Ectodermal cell (in vitro differentiated cells): ENCODE measurements around the gene PARK7.

Source experiments
- H3K27ac ChIP-seq: 2 replicates; pipeline ENCODE4 v1.7.0; 2013; ENCODE audit warnings: mild to moderate bottlenecking, low read depth, low read length; ENCODE audit not compliant: insufficient read depth, poor library complexity, severe bottlenecking
- H3K27me3 ChIP-seq: 2 replicates; pipeline ENCODE4 v1.7.0; 2013; ENCODE audit warnings: mild to moderate bottlenecking, low read length; ENCODE audit not compliant: insufficient read depth, control insufficient read depth, poor library complexity, severe bottlenecking
- H3K36me3 ChIP-seq: one replicate; pipeline ENCODE4 v1.7.0; 2013; ENCODE audit warnings: low read length; ENCODE audit not compliant: control insufficient read depth, insufficient read depth
- H3K4me1 ChIP-seq: one replicate; pipeline ENCODE4 v1.7.0; 2013; ENCODE audit warnings: low read length; ENCODE audit not compliant: control insufficient read depth, insufficient read depth
- H3K4me3 ChIP-seq: 2 replicates; pipeline ENCODE4 v1.7.0; 2013; ENCODE audit warnings: low read depth, low read length, control low read depth; ENCODE audit not compliant: insufficient read depth
- H3K9me3 ChIP-seq: 2 replicates; pipeline ENCODE4 v1.7.0; 2013; ENCODE audit warnings: mild to moderate bottlenecking, low read length, moderate library complexity; ENCODE audit not compliant: control insufficient read depth
- WGBS, 2 experiments: methylation state at CpG; one replicate each; pipeline ENCODE4 v1.1.7; 2013; ENCODE audit warnings: missing lambda C conversion rate in 2 of 2; 5-methylcytosine and 5-hydroxymethylcytosine counted together

Gene PARK7

DNA sequence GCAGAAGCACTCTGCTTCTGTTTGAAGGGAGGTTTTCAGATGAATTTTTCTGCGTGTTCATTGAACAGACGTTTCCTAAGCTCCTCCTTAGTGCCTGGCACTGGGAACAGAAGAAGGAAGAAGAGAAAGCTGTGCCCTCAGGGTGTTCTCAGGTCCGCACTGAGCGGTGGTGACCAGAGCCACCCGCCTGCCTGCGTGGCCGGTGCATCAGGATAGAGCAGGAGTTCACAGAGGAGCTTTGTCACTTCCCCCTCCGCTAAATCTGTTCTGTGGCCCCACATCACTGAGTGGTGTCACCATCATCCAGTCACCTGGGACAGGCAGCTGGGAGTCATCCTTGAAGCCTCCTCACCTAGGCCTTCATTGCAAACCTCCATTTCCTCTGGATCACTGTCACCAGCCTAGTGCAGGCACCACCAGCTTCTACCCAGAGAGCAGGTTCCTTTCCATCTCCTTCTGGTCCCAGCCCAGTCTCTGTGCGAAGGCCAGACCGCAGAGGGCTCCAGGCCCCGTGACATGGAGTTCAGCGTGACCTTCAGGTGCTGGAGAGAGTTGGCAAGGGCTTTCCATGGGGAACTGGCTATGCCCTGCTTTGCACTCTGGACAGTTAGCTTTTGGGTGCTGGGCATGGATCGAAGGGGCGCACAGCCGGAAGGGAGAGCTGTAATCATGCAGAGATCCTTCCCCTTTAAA, 21.7 kb downstream of the PARK7 start:
- H3K9me3 ChIP-seq: no peaks in the 10 kb centered on the region
- 96% methylated on average over 15 of the region's 15 CpGs for WGBS, 2 experiments
- peaks cover 39% of the 10 kb centered on the region for H3K36me3 ChIP-seq
- no peaks in the 10 kb centered on the region for H3K27me3 ChIP-seq
- no peak overlapping the region for H3K27ac ChIP-seq
- H3K4me3 ChIP-seq: no peak overlapping the region
- no peaks in the 10 kb centered on the region for H3K4me1 ChIP-seq

GRCh38 chr1:7984811-7985210, 23.3 kb downstream of the PARK7 start:
- H3K27me3 ChIP-seq: no peaks in the 10 kb centered on the region
- WGBS, 2 experiments: 91 to 92% methylated on average over 15 of the region's 15 CpGs
- H3K9me3 ChIP-seq: no peaks in the 10 kb centered on the region
- no peaks in the 10 kb centered on the region for H3K4me1 ChIP-seq
- no peak overlapping the region for H3K4me3 ChIP-seq
- no peak overlapping the region for H3K27ac ChIP-seq
- H3K36me3 ChIP-seq: peaks cover 26% of the 10 kb centered on the region

DNA sequence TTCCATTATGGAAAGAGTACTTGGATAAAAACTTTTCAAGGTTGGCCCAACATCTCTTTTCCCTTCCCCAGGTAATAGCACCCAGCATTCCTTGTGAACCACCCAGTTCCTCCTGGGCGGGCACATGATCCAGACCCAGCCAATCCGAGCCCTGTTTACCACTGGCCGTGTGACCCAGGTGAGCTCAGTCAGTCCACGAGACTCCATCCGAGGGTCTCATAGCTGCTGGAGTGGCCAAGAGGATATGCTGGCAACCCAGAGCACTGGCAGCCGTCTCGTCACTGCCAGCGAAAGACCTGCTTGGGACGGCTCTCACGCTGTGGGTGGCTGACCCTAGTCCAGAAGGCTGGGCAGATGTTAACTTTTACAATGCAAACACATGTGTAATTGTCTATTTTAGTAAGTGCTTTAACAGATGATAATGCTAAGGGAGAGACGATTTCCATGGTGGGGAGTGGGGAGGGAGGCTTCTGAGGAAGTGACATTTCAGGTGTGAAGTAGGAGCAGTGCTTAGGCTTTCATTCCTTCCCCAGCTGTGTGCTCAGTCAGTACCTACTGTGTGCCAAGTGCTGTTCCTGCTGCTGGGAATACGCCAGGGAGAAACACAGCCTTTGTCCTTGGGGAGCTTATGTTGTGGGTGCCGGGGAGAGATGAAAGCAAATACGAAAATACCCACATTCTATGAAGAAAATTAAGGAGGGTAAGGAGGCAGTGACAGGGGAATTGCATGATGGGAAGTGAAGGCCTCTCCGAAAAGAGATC, 24.5 kb downstream of the PARK7 start:
- H3K9me3 ChIP-seq: no peaks in the 10 kb centered on the region
- H3K4me3 ChIP-seq: no peak overlapping the region
- H3K4me1 ChIP-seq: no peaks in the 10 kb centered on the region
- 92 to 93% methylated on average over 15 of the region's 15 CpGs for WGBS, 2 experiments
- no peaks in the 10 kb centered on the region for H3K27me3 ChIP-seq
- no peak overlapping the region for H3K27ac ChIP-seq
- peaks cover 19% of the 10 kb centered on the region for H3K36me3 ChIP-seq

- H3K4me1 ChIP-seq: no peaks in the 10 kb centered on the region
- 94 to 98% methylated on average over 7 of the region's 7 CpGs for WGBS, 2 experiments
- H3K27me3 ChIP-seq: no peaks in the 10 kb centered on the region
- H3K27ac ChIP-seq: no peak overlapping the region
- no peak overlapping the region for H3K4me3 ChIP-seq
- peaks cover 15% of the 10 kb centered on the region for H3K36me3 ChIP-seq
- no peaks in the 10 kb centered on the region for H3K9me3 ChIP-seq
Measured at GRCh38 chr1:7987528-7987927, 26.0 kb downstream of the PARK7 start.

- Histone ChIP-seq H3K4me3 (no peak overlapping the region), H3K27ac (no peak overlapping the region), H3K36me3 (peaks cover 8% of the 10 kb centered on the region), H3K27me3 (no peaks in the 10 kb centered on the region), H3K4me1 (no peaks in the 10 kb centered on the region), H3K9me3 (no peaks in the 10 kb centered on the region)
- 90 to 98% methylated on average over 1 of the region's 1 CpG for WGBS, 2 experiments
Measured at GRCh38 chr1:7988576-7988975, 27.1 kb downstream of the PARK7 start.

DNA sequence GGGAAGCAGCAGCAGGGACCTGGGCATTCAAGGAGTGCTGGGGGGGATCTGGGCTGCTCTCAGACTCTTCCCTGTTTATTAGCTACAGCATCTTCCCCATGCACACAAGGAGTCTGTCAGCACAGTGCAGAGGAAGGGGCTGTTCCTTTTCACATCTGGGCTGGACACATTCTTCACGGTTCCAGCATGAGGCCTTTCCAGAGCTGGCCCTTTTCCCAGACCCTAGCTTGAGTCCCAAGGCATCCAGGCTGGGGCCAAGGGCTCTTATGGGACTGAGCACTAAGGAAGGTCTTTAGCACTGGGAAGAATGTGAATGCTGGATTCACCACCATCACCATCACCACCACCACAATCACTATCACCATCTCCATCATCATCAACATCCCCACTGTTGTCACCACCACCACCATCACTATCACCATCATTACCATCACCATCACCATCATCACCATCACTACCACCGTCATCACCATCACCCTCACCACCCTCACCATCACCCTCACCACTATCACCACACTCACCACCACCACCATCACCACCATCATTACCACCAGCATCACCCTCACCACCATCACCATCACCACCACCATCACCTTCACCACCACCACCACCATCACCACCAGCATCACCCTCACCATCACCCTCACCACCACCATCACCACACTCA, 28.4 kb downstream of the PARK7 start:
- Histone ChIP-seq H3K27ac (no peak overlapping the region), H3K9me3 (no peaks in the 10 kb centered on the region), H3K27me3 (no peaks in the 10 kb centered on the region), H3K4me3 (no peak overlapping the region), H3K4me1 (no peaks in the 10 kb centered on the region), H3K36me3 (peaks cover 5% of the 10 kb centered on the region)
- WGBS, 2 experiments: 94 to 96% methylated on average over 2 of the region's 2 CpGs

GRCh38 chr1:7991504-7992440, 30.3 kb downstream of the PARK7 start:
- Histone ChIP-seq H3K36me3 (no peaks in the 10 kb centered on the region), H3K4me3 (no peak overlapping the region), H3K4me1 (no peaks in the 10 kb centered on the region), H3K27me3 (no peaks in the 10 kb centered on the region), H3K9me3 (no peaks in the 10 kb centered on the region), H3K27ac (no peak overlapping the region)
- 73 to 76% methylated on average over 18 of the region's 18 CpGs for WGBS, 2 experiments

- no peak overlapping the region for H3K4me3 ChIP-seq
- WGBS, 2 experiments: 89 to 99% methylated on average over 3 to 4 of the region's 4 CpGs
- no peak overlapping the region for H3K27ac ChIP-seq
- H3K27me3 ChIP-seq: no peaks in the 10 kb centered on the region
- H3K4me1 ChIP-seq: no peaks in the 10 kb centered on the region
- H3K36me3 ChIP-seq: no peaks in the 10 kb centered on the region
- no peaks in the 10 kb centered on the region for H3K9me3 ChIP-seq
Measured at GRCh38 chr1:7992885-7993284, 31.4 kb downstream of the PARK7 start.

- Histone ChIP-seq H3K27me3 (no peaks in the 10 kb centered on the region), H3K36me3 (no peaks in the 10 kb centered on the region), H3K4me3 (no peak overlapping the region), H3K4me1 (no peaks in the 10 kb centered on the region), H3K9me3 (no peaks in the 10 kb centered on the region), H3K27ac (no peak overlapping the region)
- 92 to 93% methylated on average over 19 of the region's 19 CpGs for WGBS, 2 experiments
Measured at GRCh38 chr1:7993593-7994479, 32.3 kb downstream of the PARK7 start.
